Skeletal muscle tissue (tissue), 4 donors: Measurements from ENCODE around the gene SH3BGRL2. TPM values are rescaled to one million over a fixed set of nuclear protein-coding genes. Genes with fewer than 3 reads are reported as not detected.

Source experiments
- H3K27ac ChIP-seq: one replicate; pipeline ENCODE4 v1.7.0; 2013; ENCODE audit warnings: mild to moderate bottlenecking, low read depth, low read length, inconsistent platforms
- H3K27me3 ChIP-seq, 3 donors: one replicate each; pipeline ENCODE4 v1.7.0; 2013; ENCODE audit warnings: low read length in 3 of 3; ENCODE audit not compliant: control insufficient read depth in 3 of 3, insufficient read depth in 3 of 3
- H3K36me3 ChIP-seq, 3 donors: one replicate each; pipeline ENCODE4 v1.7.0; 2013; ENCODE audit warnings: low read length in 3 of 3; ENCODE audit not compliant: control insufficient read depth in 3 of 3, insufficient read depth in 3 of 3
- H3K4me1 ChIP-seq, 3 donors: one replicate each; pipeline ENCODE4 v1.7.0; 2013; ENCODE audit warnings: low read length in 3 of 3, mild to moderate bottlenecking in 3 of 3; ENCODE audit not compliant: control insufficient read depth in 3 of 3, insufficient read depth in 3 of 3
- H3K4me3 ChIP-seq, 3 donors: one replicate each; pipeline ENCODE4 v1.7.0; 2013; ENCODE audit warnings: low read length in 3 of 3
- H3K9ac ChIP-seq, 3 donors: one replicate each; pipeline ENCODE4 v1.7.0; 2013; ENCODE audit warnings: low read length in 3 of 3, mild to moderate bottlenecking in 3 of 3, moderate library complexity in 2 of 3, low read depth in 1 of 3
- H3K9me3 ChIP-seq, 3 donors: one replicate each; pipeline ENCODE4 v1.7.0; 2013; ENCODE audit warnings: low read length in 3 of 3; ENCODE audit not compliant: control insufficient read depth in 3 of 3
- total RNA-seq: library from RNA; depleted of rRNA; stranded (reverse); fragments of >200 nt; gene quantifications from one replicate; pipeline ENCODE4 v1.2.3, GENCODE V29; 2014
- donor health status: Osteomylitis.

SH3BGRL2 gene
- total RNA-seq, 1 donor from 2014 or later = 4.7 TPM

DNA sequence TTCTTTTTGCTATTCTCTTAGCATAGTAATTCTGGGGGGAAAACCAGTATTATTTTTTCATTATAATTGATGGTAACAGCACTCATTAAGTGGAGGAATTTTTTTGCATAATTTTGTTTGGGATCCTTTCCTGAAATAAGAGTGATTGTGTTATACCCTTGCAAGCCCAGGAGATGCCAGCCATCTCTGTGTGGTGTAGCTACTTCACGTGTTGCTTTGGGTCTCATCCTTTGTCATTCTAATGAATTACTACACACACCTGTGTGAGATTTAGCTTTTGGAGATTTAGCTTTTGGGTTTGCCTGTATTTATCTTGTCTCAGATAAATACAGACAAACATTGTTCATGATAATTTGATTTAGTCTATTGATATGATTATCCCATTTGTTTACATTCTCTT, 76.5 kb downstream of the SH3BGRL2 start:
- Histone ChIP-seq H3K9me3 (no peaks in the 10 kb centered on the region), H3K36me3 (peaks cover 0 to under 1% (median 0%) of the 10 kb centered on the region in 3 donors), H3K4me3 (no peak overlapping the region), H3K27ac (no peak overlapping the region), H3K4me1 (peaks cover 0 to 4% (median 0%) of the 10 kb centered on the region in 3 donors), H3K27me3 (no peaks in the 10 kb centered on the region), H3K9ac (no peak overlapping the region)

DNA sequence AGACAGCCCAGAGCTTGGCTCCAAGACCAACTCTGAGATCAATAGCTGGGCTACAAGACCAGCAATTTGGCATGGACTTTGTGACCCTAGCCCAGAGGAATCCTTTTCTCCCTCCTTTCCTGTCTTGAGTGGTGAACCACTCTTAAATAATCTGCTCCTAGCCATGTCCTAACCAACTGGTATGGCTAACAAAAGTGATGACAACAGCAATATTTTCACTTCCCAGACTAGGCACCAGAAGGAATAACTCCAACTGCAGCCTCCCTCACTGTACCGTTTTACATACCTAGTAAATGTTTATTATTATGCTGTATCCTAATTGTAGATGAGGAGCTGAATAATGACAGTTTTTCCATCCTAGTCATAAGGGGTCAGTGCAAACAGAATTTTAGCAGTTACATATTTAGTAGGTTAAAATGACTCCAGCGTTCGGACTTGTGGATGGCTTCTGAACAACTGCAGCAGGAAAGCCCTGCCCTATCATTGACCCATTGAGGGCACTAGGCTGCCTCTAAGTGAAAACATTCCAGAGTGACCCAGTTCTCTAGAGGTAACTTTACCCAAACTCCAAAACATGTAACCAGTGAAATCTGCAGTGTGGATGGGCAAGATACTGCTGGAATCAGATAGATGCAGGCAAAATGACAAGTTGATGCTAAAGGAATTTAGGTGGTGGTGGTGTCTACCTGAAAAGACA, 77.1 kb downstream of the SH3BGRL2 start:
- H3K9me3 ChIP-seq = no peaks in the 10 kb centered on the region
- no peak overlapping the region for H3K27ac ChIP-seq
- no peaks in the 10 kb centered on the region for H3K36me3 ChIP-seq
- H3K27me3 ChIP-seq = no peaks in the 10 kb centered on the region
- H3K4me1 ChIP-seq = peaks cover 0 to 4% (median 0%) of the 10 kb centered on the region in 3 donors
- no peak overlapping the region for H3K9ac ChIP-seq
- H3K4me3 ChIP-seq = no peak overlapping the region

DNA sequence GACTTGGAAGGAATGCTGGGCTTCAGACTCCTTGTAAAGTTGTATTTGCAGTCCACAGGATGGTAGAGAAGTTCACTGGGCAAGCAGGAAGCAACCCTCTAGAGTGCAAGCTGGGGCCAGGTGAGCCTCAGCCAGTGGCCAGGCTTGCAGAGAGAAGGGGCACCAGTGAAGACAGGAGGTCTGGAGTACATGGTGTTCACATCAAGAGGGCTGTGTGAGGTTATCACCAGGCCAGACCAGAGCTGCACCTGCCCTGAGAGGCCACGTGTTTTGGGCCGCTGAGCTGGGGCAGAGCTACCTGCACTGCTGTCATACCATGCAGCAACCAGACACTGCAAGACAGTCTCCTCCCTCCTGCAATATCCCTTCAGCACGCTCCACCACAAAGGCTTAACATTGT, 79.0 kb downstream of the SH3BGRL2 start:
- H3K4me1 ChIP-seq = peaks cover 0 to 4% (median 0%) of the 10 kb centered on the region in 3 donors
- no peaks in the 10 kb centered on the region for H3K36me3 ChIP-seq
- H3K9me3 ChIP-seq = no peaks in the 10 kb centered on the region
- no peak overlapping the region for H3K9ac ChIP-seq
- no peak overlapping the region for H3K4me3 ChIP-seq
- no peak overlapping the region for H3K27ac ChIP-seq
- H3K27me3 ChIP-seq = no peaks in the 10 kb centered on the region

DNA sequence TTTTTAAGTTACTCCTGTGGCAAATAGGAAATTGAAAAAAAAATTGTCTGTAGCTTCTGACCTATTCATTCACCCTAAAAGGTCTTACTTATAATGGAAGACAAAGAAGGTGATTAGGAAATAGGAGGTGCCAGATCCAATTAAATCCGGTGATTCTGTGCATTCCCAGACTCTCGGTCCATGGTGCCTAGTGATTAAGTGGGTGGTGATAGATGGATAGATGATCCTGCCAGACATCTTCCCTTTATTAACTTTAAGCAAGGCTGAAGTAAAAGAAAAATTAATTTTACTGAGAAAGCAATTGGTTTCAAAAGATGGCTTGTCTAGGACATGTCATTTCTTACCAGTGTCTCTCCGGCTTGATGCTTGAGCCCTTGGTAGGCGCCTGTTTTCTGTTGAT, 80.0 kb downstream of the SH3BGRL2 start:
- peaks cover 0 to 4% (median 0%) of the 10 kb centered on the region in 3 donors for H3K4me1 ChIP-seq
- no peaks in the 10 kb centered on the region for H3K27me3 ChIP-seq
- no peak overlapping the region for H3K4me3 ChIP-seq
- no peak overlapping the region for H3K9ac ChIP-seq
- no peaks in the 10 kb centered on the region for H3K36me3 ChIP-seq
- H3K27ac ChIP-seq = no peak overlapping the region
- no peaks in the 10 kb centered on the region for H3K9me3 ChIP-seq

DNA sequence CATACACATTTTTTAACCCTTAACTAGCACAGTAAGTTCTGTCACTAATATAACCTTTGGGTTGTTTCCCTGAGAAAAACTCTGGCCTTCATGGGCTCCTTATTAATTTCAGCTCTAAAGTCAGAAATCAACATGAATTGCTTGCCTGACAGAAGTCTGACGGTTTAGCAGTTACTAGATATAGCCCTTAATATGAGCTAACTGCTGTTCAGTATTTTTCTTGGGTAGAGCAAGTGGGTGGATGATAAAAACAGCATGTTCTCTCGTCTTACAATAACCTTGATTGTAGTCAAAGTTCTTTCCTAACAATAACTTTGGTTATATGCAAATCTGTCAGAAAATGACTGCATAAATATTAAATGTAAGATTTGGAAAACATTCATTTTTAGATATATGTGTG, 81.0 kb downstream of the SH3BGRL2 start:
- Histone ChIP-seq H3K9ac (no peak overlapping the region), H3K36me3 (no peaks in the 10 kb centered on the region), H3K27ac (no peak overlapping the region), H3K4me3 (no peak overlapping the region), H3K27me3 (no peaks in the 10 kb centered on the region), H3K9me3 (no peaks in the 10 kb centered on the region), H3K4me1 (peaks cover 0 to 4% (median 0%) of the 10 kb centered on the region in 3 donors)

DNA sequence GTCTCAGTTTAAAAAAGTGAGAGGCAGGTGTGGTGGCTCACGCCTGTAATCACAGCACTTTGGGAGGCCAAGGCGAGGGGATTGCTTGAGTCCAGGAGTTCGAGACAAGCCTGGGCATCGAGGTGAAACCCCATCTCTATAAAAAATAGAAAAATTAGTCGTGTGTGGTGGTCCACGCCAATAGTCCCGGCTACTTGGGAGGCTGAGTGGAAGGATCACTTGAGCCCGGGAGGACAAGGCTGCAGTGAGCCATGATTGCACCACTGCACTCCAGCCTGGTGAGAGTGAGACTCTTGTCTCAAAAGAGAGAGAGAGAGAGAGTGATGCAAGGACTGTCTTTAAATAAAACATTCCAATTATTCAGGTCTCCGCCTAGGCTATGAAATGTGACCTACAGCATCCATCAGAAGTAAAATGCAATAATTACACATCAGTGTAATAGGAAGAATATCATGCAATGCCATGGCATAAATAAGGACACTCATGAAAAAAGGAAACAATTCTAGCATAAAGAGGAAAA, 81.5 kb downstream of the SH3BGRL2 start:
- no peak overlapping the region for H3K4me3 ChIP-seq
- no peak overlapping the region for H3K9ac ChIP-seq
- peaks cover 0 to 4% (median 0%) of the 10 kb centered on the region in 3 donors for H3K4me1 ChIP-seq
- H3K27me3 ChIP-seq = no peaks in the 10 kb centered on the region
- H3K27ac ChIP-seq = no peak overlapping the region
- no peaks in the 10 kb centered on the region for H3K9me3 ChIP-seq
- H3K36me3 ChIP-seq = no peaks in the 10 kb centered on the region

DNA sequence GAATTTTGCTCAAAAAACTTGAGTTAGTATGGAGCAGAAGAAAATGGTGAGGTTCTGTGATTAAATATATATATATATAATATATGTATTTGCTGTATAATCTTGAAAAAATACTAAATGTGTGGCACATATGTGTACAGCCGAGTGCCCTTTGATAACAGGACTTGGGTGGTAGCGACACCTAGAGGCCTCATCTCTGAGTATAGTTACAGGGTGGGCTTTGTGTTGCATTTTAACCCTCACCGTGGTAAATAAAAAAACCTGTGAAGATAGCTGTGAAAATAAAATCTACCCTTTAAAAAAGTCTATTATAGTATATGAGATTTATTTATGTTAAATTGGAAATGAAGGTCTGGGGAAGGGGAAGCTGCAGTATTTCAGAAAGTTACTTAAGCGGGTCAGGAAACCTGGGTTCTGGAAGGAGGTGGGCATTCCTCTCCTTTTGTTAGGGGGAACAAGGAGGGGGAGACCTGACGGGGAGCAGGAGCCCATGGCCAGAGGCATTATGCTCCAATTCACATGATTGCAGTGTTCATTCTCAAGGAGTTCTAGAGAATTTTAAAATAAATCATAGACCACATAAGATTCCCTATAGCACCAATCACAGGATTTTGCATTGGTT, 82.7 kb downstream of the SH3BGRL2 start:
- Histone ChIP-seq H3K27me3 (no peaks in the 10 kb centered on the region), H3K9ac (no peak overlapping the region)

DNA sequence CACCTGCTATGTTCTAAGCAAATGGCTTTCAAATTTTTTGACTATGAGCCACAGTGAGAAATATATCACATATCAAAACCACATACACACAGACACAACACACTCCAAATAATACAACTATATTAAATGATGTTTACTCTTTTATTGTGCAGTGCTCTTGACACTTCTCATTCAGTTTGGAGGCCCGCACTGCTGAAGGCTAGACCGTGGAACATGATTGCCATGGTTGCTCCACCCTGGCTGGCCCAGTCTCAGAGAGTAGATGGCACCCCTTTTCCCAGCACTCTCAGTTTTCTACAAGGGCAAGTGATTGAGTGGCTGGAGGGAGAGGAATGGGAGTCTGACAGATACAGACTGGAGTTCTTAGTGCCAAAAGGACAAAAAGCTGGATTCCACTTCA, 86.9 kb downstream of the SH3BGRL2 start:
- Histone ChIP-seq H3K9me3 (no peaks in the 10 kb centered on the region), H3K27ac (no peak overlapping the region), H3K4me3 (no peak overlapping the region), H3K4me1 (no peaks in the 10 kb centered on the region), H3K9ac (no peak overlapping the region), H3K36me3 (no peaks in the 10 kb centered on the region), H3K27me3 (no peaks in the 10 kb centered on the region)

More for the DNA sequence above, 82.7 kb downstream of the SH3BGRL2 start:
- no peak overlapping the region for H3K4me3 ChIP-seq
- H3K36me3 ChIP-seq = no peaks in the 10 kb centered on the region
- H3K4me1 ChIP-seq = peaks cover 0 to 4% (median 0%) of the 10 kb centered on the region in 3 donors
- H3K9me3 ChIP-seq = no peaks in the 10 kb centered on the region
- H3K27ac ChIP-seq = no peak overlapping the region

DNA sequence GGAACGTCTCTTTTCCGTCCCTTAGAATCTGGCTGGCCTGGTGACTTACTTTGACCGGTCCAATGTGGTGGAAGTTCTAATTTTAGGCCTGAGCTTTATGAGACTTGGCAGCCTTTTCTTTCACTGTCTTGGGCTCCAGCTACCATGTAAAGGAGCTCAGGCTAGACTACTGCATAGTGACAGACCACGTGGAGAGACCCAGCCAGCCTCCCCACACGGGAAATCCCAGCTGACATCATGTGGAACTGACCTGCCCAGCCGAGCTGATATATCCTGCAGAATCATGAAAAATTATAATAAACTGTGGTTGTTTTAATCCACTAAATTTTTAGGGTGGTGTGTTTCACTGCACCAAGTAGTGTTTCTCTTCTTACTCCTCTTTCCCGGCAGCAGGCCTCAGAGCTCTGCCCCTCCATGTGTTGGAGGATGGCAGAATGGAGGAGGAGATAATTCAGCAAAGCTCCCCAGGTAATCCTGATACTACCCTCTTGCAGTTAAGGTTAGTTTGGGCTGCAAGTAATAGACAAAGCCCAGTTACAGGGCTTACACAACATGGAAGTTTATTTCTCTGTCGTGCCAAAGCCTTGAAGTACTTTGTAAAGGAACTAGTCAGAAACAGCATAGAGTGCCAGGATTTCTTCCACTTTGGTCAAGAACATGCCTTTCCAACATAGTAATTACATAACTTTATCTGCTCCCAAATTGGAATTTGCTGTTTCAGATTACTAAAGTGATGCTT, 87.5 kb downstream of the SH3BGRL2 start:
- Histone ChIP-seq H3K9ac (no peak overlapping the region), H3K4me1 (no peaks in the 10 kb centered on the region), H3K4me3 (no peak overlapping the region), H3K27ac (no peak overlapping the region), H3K27me3 (no peaks in the 10 kb centered on the region), H3K9me3 (no peaks in the 10 kb centered on the region), H3K36me3 (no peaks in the 10 kb centered on the region)
